Mammary epithelial cell (primary cell): Measurements from ENCODE around the gene LPP.

ENCODE experiments used
- EZH2 ChIP-seq: IDR thresholded peaks from 2 replicates; pipeline ENCODE4 v1.6.1; 2012; ENCODE audit warnings: low read length, inconsistent platforms, borderline replicate concordance
- TF ChIP-seq, protein P1 (sequence below), 2 donors: IDR thresholded peaks in 1 of 2; conservative IDR thresholded peaks in 1 of 2; 2 replicates each; pipeline ENCODE4 v1.5.1; 2011 to 2012; ENCODE audit warnings: inconsistent platforms in 2 of 2, low read length in 2 of 2, mild to moderate bottlenecking in 2 of 2, control low read depth in 1 of 2, low read depth in 1 of 2; ENCODE audit not compliant: insufficient read depth in 1 of 2; ENCODE audit errors: extremely low read depth in 1 of 2

DNA sequence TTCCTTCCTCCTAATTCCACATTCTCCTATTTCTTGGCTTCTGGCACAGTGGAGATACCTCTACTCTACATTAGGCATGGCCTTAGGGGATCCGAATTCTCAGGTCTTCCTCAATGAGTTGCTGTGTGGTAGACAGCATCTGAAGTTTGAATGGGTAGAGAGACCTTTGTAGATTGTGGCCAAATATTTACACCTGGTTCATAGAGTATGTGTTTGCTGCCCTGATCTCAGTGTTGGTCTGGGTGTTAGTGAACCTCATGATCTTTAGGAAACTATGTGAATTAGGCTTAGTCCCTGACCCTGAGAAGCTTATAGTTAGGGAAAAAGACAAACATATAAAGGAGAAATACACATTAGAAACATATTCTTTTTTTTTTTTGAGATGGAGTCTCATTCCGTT, 75.8 kb downstream of the LPP start:
- no peak for TF ChIP-seq EZH2
- TF ChIP-seq, protein P1, sequence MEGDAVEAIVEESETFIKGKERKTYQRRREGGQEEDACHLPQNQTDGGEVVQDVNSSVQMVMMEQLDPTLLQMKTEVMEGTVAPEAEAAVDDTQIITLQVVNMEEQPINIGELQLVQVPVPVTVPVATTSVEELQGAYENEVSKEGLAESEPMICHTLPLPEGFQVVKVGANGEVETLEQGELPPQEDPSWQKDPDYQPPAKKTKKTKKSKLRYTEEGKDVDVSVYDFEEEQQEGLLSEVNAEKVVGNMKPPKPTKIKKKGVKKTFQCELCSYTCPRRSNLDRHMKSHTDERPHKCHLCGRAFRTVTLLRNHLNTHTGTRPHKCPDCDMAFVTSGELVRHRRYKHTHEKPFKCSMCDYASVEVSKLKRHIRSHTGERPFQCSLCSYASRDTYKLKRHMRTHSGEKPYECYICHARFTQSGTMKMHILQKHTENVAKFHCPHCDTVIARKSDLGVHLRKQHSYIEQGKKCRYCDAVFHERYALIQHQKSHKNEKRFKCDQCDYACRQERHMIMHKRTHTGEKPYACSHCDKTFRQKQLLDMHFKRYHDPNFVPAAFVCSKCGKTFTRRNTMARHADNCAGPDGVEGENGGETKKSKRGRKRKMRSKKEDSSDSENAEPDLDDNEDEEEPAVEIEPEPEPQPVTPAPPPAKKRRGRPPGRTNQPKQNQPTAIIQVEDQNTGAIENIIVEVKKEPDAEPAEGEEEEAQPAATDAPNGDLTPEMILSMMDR (conservative IDR thresholded peaks at IDR 0.05 in 1 of 2, IDR thresholded peaks at IDR 0.05 in 1 of 2; ENCODE audit: extremely low read depth in 1 of 2, insufficient read depth in 1 of 2, low read depth in 1 of 2, low read length in 2 of 2), result no peak
